Liver (tissue), 9 donors: ENCODE measurements around the gene CDC42BPB. TPM values are rescaled to one million over a fixed set of nuclear protein-coding genes. Genes with fewer than 3 reads are reported as not detected.

Source experiments
- DNase-seq: peaks from one replicate; pipeline ENCODE4 v3.0.0-alpha.2; 2017; ENCODE audit warnings: low spot score
- H3K27ac ChIP-seq, 2 donors: one replicate each; pipeline ENCODE4 v1.7.0; 2013; ENCODE audit warnings: inconsistent platforms in 2 of 2, low read length in 2 of 2, control low read depth in 1 of 2, low read depth in 1 of 2, mild to moderate bottlenecking in 1 of 2
- H3K27me3 ChIP-seq, 4 donors: one replicate each; pipeline versions ENCODE4 v1.6.1 to v1.7.0; 2013; ENCODE audit warnings: low read length in 3 of 4, inconsistent platforms in 1 of 4, mild to moderate bottlenecking in 1 of 4, moderate library complexity in 1 of 4; ENCODE audit not compliant: control insufficient read depth in 4 of 4, insufficient read depth in 4 of 4
- H3K36me3 ChIP-seq, 4 donors: one replicate each; pipeline versions ENCODE4 v1.6.1 to v1.7.0; 2013; ENCODE audit warnings: low read length in 3 of 4, mild to moderate bottlenecking in 3 of 4, low read depth in 1 of 4, moderate library complexity in 1 of 4; ENCODE audit not compliant: control insufficient read depth in 4 of 4, insufficient read depth in 3 of 4
- H3K4me1 ChIP-seq, 4 donors: one replicate each; pipeline versions ENCODE4 v1.6.1 to v1.7.0; 2013; ENCODE audit warnings: low read length in 3 of 4, mild to moderate bottlenecking in 3 of 4, moderate library complexity in 1 of 4; ENCODE audit not compliant: control insufficient read depth in 4 of 4, insufficient read depth in 4 of 4
- H3K4me3 ChIP-seq, 3 donors: one replicate each; pipeline versions ENCODE4 v1.6.1 to v1.7.0; 2013; ENCODE audit warnings: low read length in 3 of 3, control low read depth in 1 of 3, low read depth in 1 of 3, mild to moderate bottlenecking in 1 of 3
- H3K9ac ChIP-seq, 2 donors: one replicate each; pipeline ENCODE4 v1.7.0; 2013; ENCODE audit warnings: low read length in 2 of 2, mild to moderate bottlenecking in 2 of 2, moderate library complexity in 2 of 2, control low read depth in 1 of 2, low read depth in 1 of 2
- H3K9me3 ChIP-seq, 4 donors: one replicate each; pipeline versions ENCODE4 v1.6.1 to v1.7.0; 2013; ENCODE audit warnings: low read length in 3 of 4; ENCODE audit not compliant: control insufficient read depth in 4 of 4
- ATF3 ChIP-seq: IDR thresholded peaks from 2 replicates; pipeline ENCODE4 v1.6.1; 2016; ENCODE audit warnings: antibody characterized with exemption
- EGR1 ChIP-seq, 2 donors: IDR thresholded peaks; 2 replicates each; pipeline ENCODE4 v1.6.1; 2016 to 2018; ENCODE audit warnings: antibody characterized with exemption in 2 of 2, low read depth in 2 of 2
- FOXA1 ChIP-seq: IDR thresholded peaks from 2 replicates; pipeline ENCODE4 v1.6.1; 2016; ENCODE audit warnings: antibody characterized with exemption
- FOXA2 ChIP-seq: IDR thresholded peaks from 2 replicates; pipeline ENCODE4 v1.6.1; 2016; ENCODE audit warnings: antibody characterized with exemption
- GABPA ChIP-seq, 2 donors: IDR thresholded peaks in 1 of 2; conservative IDR thresholded peaks in 1 of 2; 2 replicates each; pipeline ENCODE4 v1.6.1; 2016; ENCODE audit warnings: antibody characterized with exemption in 2 of 2, mild to moderate bottlenecking in 1 of 2, moderate library complexity in 1 of 2
- HNF4A ChIP-seq, 2 donors: conservative IDR thresholded peaks; 2 replicates each; pipeline ENCODE4 v1.6.1; 2016; ENCODE audit warnings: antibody characterized with exemption in 2 of 2, mild to moderate bottlenecking in 2 of 2
- HNF4G ChIP-seq: IDR thresholded peaks from 2 replicates; pipeline ENCODE4 v1.6.1; 2016; ENCODE audit warnings: antibody characterized with exemption
- JUND ChIP-seq, 2 donors: IDR thresholded peaks; 2 replicates each; pipeline ENCODE4 v1.6.1; 2016; ENCODE audit warnings: antibody characterized with exemption in 2 of 2
- NR2F2 ChIP-seq: IDR thresholded peaks from 2 replicates; pipeline ENCODE4 v1.6.1; 2016; ENCODE audit warnings: antibody characterized with exemption
- RAD21 ChIP-seq, 2 donors: IDR thresholded peaks; 2 replicates each; pipeline ENCODE4 v1.6.1; 2016; ENCODE audit warnings: antibody characterized with exemption in 2 of 2, mild to moderate bottlenecking in 2 of 2
- REST ChIP-seq: IDR thresholded peaks from 2 replicates; pipeline ENCODE4 v1.6.1; 2016; ENCODE audit warnings: antibody characterized with exemption, mild to moderate bottlenecking
- RXRA ChIP-seq, 2 donors: IDR thresholded peaks; 2 replicates each; pipeline ENCODE4 v1.6.1; 2017 to 2018; ENCODE audit warnings: antibody characterized with exemption in 2 of 2, mild to moderate bottlenecking in 1 of 2
- SP1 ChIP-seq: IDR thresholded peaks from 2 replicates; pipeline ENCODE4 v1.6.1; 2018; ENCODE audit warnings: antibody characterized with exemption, mild to moderate bottlenecking
- TAF1 ChIP-seq: conservative IDR thresholded peaks from 2 replicates; pipeline ENCODE4 v1.6.1; 2016; ENCODE audit warnings: antibody characterized with exemption, mild to moderate bottlenecking
- YY1 ChIP-seq: IDR thresholded peaks from 2 replicates; pipeline ENCODE4 v1.6.1; 2016; ENCODE audit warnings: antibody characterized with exemption, mild to moderate bottlenecking
- WGBS: extraction: QIAGEN DNeasy Blood & Tissue Kit; methylation state at CpG from one replicate; pipeline ENCODE4 v1.1.7; 2013; 5-methylcytosine and 5-hydroxymethylcytosine counted together
- polyA plus RNA-seq, 2 donors: library from polyadenylated mRNA; stranded (reverse) in 1 of 2; unstranded in 1 of 2; fragments of 200-250 nt in 1 of 2; fragments of >200 nt in 1 of 2; fragmentation: Nextera tagmentation in 1 of 2; extraction: Ambion mirVana in 1 of 2; gene quantifications; one replicate each; pipeline versions ENCODE4 v1.2.1 to v1.2.3, GENCODE V29; 2013 to 2015
- total RNA-seq, 2 donors: library from RNA; depleted of rRNA; stranded (reverse); fragments of >200 nt; gene quantifications; one replicate each; pipeline ENCODE4 v1.2.3, GENCODE V29; 2014
- TF ChIP-seq, protein P1 (sequence below): fragments of 150-350 bp; IDR thresholded peaks from 2 replicates; pipeline ENCODE4 v1.5.1; 2017; ENCODE audit warnings: improper control_type of control experiment, low read depth, low read length; ENCODE audit not compliant: missing input control
- TF ChIP-seq, protein P2 (sequence below): IDR thresholded peaks from 2 replicates; pipeline ENCODE4 v1.6.1; 2016; ENCODE audit warnings: antibody characterized with exemption
- TF ChIP-seq, protein P3 (sequence below): IDR thresholded peaks from 2 replicates; pipeline ENCODE4 v1.6.1; 2016; ENCODE audit warnings: antibody characterized with exemption
- donor health status: healthy.
- donor health status: healthy.
- donor health status: healthy.
- donor health status: healthy.
- donor health status: healthy.

The CDC42BPB gene
- total and polyA plus RNA-seq, 4 donors: 4.1 to 78.7 (median 29.7) TPM

GRCh38 chr14:102889615-102890014 lies 167.7 kb downstream of the CDC42BPB start:
- H3K36me3 ChIP-seq: peaks cover 1 to 15% (median 6%) of the 10 kb centered on the region in 4 donors
- H3K9me3 ChIP-seq: no peaks in the 10 kb centered on the region
- peaks cover 0 to 12% (median 5%) of the 10 kb centered on the region in 4 donors for H3K4me1 ChIP-seq
- H3K27me3 ChIP-seq: no peaks in the 10 kb centered on the region
- no peak overlapping the region for H3K4me3 ChIP-seq
- no peak overlapping the region for H3K27ac ChIP-seq
- TF ChIP-seq, protein P1, sequence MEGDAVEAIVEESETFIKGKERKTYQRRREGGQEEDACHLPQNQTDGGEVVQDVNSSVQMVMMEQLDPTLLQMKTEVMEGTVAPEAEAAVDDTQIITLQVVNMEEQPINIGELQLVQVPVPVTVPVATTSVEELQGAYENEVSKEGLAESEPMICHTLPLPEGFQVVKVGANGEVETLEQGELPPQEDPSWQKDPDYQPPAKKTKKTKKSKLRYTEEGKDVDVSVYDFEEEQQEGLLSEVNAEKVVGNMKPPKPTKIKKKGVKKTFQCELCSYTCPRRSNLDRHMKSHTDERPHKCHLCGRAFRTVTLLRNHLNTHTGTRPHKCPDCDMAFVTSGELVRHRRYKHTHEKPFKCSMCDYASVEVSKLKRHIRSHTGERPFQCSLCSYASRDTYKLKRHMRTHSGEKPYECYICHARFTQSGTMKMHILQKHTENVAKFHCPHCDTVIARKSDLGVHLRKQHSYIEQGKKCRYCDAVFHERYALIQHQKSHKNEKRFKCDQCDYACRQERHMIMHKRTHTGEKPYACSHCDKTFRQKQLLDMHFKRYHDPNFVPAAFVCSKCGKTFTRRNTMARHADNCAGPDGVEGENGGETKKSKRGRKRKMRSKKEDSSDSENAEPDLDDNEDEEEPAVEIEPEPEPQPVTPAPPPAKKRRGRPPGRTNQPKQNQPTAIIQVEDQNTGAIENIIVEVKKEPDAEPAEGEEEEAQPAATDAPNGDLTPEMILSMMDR: no peak
- WGBS: 97% methylated on average over 7 of the region's 7 CpGs
- no peak for DNase-seq
- H3K9ac ChIP-seq: no peak overlapping the region

GRCh38 chr14:102888748-102889147 lies 168.6 kb downstream of the CDC42BPB start:
- TF ChIP-seq, protein P2, sequence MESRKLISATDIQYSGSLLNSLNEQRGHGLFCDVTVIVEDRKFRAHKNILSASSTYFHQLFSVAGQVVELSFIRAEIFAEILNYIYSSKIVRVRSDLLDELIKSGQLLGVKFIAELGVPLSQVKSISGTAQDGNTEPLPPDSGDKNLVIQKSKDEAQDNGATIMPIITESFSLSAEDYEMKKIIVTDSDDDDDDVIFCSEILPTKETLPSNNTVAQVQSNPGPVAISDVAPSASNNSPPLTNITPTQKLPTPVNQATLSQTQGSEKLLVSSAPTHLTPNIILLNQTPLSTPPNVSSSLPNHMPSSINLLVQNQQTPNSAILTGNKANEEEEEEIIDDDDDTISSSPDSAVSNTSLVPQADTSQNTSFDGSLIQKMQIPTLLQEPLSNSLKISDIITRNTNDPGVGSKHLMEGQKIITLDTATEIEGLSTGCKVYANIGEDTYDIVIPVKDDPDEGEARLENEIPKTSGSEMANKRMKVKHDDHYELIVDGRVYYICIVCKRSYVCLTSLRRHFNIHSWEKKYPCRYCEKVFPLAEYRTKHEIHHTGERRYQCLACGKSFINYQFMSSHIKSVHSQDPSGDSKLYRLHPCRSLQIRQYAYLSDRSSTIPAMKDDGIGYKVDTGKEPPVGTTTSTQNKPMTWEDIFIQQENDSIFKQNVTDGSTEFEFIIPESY: no peak
- TF ChIP-seq NR2F2 (no peak), FOXA1 (no peak), ATF3 (no peak), GABPA (IDR thresholded peaks at IDR 0.05 in 1 of 2, conservative IDR thresholded peaks at IDR 0.05 in 1 of 2) (no peak), TAF1 (no peak), RXRA (IDR thresholded peaks at IDR 0.05) (no peak), SP1 (no peak), EGR1 (IDR thresholded peaks at IDR 0.05; ENCODE audit: low read depth in 2 of 2) (no peak), RAD21 (IDR thresholded peaks at IDR 0.05) (no peak), HNF4A (conservative IDR thresholded peaks at IDR 0.05) (no peak), FOXA2 (no peak), REST (no peak), JUND (IDR thresholded peaks at IDR 0.05) (no peak), YY1 (no peak), HNF4G (no peak)
- TF ChIP-seq, protein P1: no peak
- TF ChIP-seq, protein P3, sequence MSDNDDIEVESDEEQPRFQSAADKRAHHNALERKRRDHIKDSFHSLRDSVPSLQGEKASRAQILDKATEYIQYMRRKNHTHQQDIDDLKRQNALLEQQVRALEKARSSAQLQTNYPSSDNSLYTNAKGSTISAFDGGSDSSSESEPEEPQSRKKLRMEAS: no peak
- no peak overlapping the region for H3K4me3 ChIP-seq
- peaks cover 0 to 8% (median 5%) of the 10 kb centered on the region in 4 donors for H3K4me1 ChIP-seq
- H3K9ac ChIP-seq: no peak overlapping the region
- H3K9me3 ChIP-seq: no peaks in the 10 kb centered on the region
- H3K36me3 ChIP-seq: peaks cover 1 to 17% (median 7%) of the 10 kb centered on the region in 4 donors
- no peak overlapping the region for H3K27ac ChIP-seq
- WGBS: 81% methylated on average over 1 of the region's 1 CpG
- DNase-seq: no peak
- no peaks in the 10 kb centered on the region for H3K27me3 ChIP-seq
